Stimulated activated CD4-positive, alpha-beta T cell treated with anti-CD3 and anti-CD28 coated beads, Interleukin-1b, Interleukin-23, amount 100 ng/mL, for 24 hours (primary cell): Measurements from ENCODE around the gene LMAN2L.

Experiments used
- DNase-seq, 4 experiments: peaks; one replicate each; pipeline ENCODE4 v3.0.0-alpha.2; 2020; ENCODE audit warnings: low read depth in 4 of 4, low spot score in 1 of 4

Gene LMAN2L

GRCh38 chr2:96739633-96740428 is at the start of gene LMAN2L:
Gene LMAN2L (minus strand): TSS chr2:96740064. CDS start chr2:96740040, 24 bp downstream.
- peak; percentile 82 to 98 (median 90) for DNase-seq

GRCh38 chr2:96789245-96789617 is 49.4 kb upstream of the LMAN2L start:
- no peak for DNase-seq

GRCh38 chr2:96788442-96789244 is 48.8 kb upstream of the LMAN2L start:
- DNase-seq = no peak

- DNase-seq = no peak
Observed at GRCh38 chr2:96787411-96787810, 47.5 kb upstream of the LMAN2L start.

GRCh38 chr2:96783388-96783787 is 43.5 kb upstream of the LMAN2L start:
- DNase-seq = no peak

- DNase-seq = no peak
Observed at GRCh38 chr2:96775160-96775559, 35.3 kb upstream of the LMAN2L start.

- peak in 1 of 4 experiments; percentile 20 for DNase-seq
Observed at GRCh38 chr2:96773922-96774321, 34.1 kb upstream of the LMAN2L start.

GRCh38 chr2:96772903-96773671 is 33.2 kb upstream of the LMAN2L start:
- DNase-seq = no peak

GRCh38 chr2:96771796-96772618 is 32.1 kb upstream of the LMAN2L start:
- no peak for DNase-seq

- no peak for DNase-seq
Observed at GRCh38 chr2:96770442-96771202, 30.8 kb upstream of the LMAN2L start.

- no peak for DNase-seq
Observed at GRCh38 chr2:96769814-96770213, 29.9 kb upstream of the LMAN2L start.

GRCh38 chr2:96768083-96768561 is 28.3 kb upstream of the LMAN2L start:
- no peak for DNase-seq

GRCh38 chr2:96767135-96767871 is 27.4 kb upstream of the LMAN2L start:
- DNase-seq = no peak

- no peak for DNase-seq
Observed at GRCh38 chr2:96764253-96764637, 24.4 kb upstream of the LMAN2L start.

- DNase-seq = no peak
Observed at GRCh38 chr2:96763511-96764252, 23.8 kb upstream of the LMAN2L start.

- no peak for DNase-seq
Observed at GRCh38 chr2:96762529-96763311, 22.9 kb upstream of the LMAN2L start.

GRCh38 chr2:96760986-96761832 is 21.3 kb upstream of the LMAN2L start:
- DNase-seq = peak in 2 of 4 experiments; percentile 48 to 58
